Measurements from ENCODE around the gene EPGN. TPM values are rescaled to one million over a fixed set of nuclear protein-coding genes. Genes with fewer than 3 reads are reported as not detected.

The EPGN gene
- total RNA-seq, result not detected

GRCh38 chr4:74308215-74308614, at the start of gene EPGN:
Gene EPGN (plus strand): TSS chr4:74308470. CDS start chr4:74308534, 64 bp downstream.

GRCh38 chr4:74364652-74365491, 56.6 kb downstream of the EPGN start, which contains the start of gene EREG:
Gene EREG (plus strand): TSS chr4:74365145. CDS start chr4:74365309, 164 bp downstream.

Other genes with a start within 250 kb of the EPGN start
- 0.63 TPM for gene CXCL2, start 209.3 kb upstream of the EPGN start, total RNA-seq
- gene MTHFD2L, start 150.4 kb upstream of the EPGN start, total RNA-seq, result 43.8 TPM
- gene EREG, start 56.7 kb downstream of the EPGN start, total RNA-seq, result not detected
- gene AREG, start 136.7 kb downstream of the EPGN start, total RNA-seq, result not detected